NT2/D1 (cell line): ENCODE results near the gene LOXHD1.

Experiments
- DNase-seq: peaks from one replicate; pipeline ENCODE4 v3.0.0-alpha.2; 2011; ENCODE audit warnings: low read depth, low spot score
- H3K27me3 ChIP-seq: 2 replicates; pipeline ENCODE4 v1.6.0; 2011; ENCODE audit warnings: mild to moderate bottlenecking; ENCODE audit not compliant: insufficient read length, insufficient read depth
- H3K36me3 ChIP-seq: 2 replicates; pipeline ENCODE4 v1.6.1; 2011; ENCODE audit warnings: mild to moderate bottlenecking, low read length, mixed read lengths; ENCODE audit not compliant: insufficient read depth, insufficient read length
- H3K4me1 ChIP-seq: 2 replicates; pipeline ENCODE4 v1.5.1; 2011; ENCODE audit not compliant: insufficient read depth, insufficient read length
- H3K4me3 ChIP-seq: 2 replicates; pipeline ENCODE4 v1.5.1; 2011; ENCODE audit warnings: low read depth; ENCODE audit not compliant: insufficient read length
- H3K9ac ChIP-seq: 2 replicates; pipeline ENCODE4 v1.6.0; 2011; ENCODE audit warnings: low read depth; ENCODE audit not compliant: insufficient read length
- H3K9me3 ChIP-seq: 2 replicates; pipeline ENCODE4 v1.5.1; 2011; ENCODE audit warnings: mild to moderate bottlenecking, low read length; ENCODE audit not compliant: insufficient read depth
- SUZ12 ChIP-seq: IDR thresholded peaks from 2 replicates; pipeline ENCODE4 v1.6.1; 2011; ENCODE audit not compliant: insufficient read length, insufficient read depth; ENCODE audit errors: extremely low read depth
- YY1 ChIP-seq: IDR thresholded peaks from 2 replicates; pipeline ENCODE4 v1.6.1; 2011; ENCODE audit not compliant: insufficient read length, insufficient read depth
- ZNF274 ChIP-seq: IDR thresholded peaks from 2 replicates; pipeline ENCODE4 v1.6.1; 2011; ENCODE audit warnings: mild to moderate bottlenecking, low read depth, low read length

The LOXHD1 gene

GRCh38 chr18:46590103-46590502, 66.9 kb downstream of the LOXHD1 start:
- DNase-seq = no peak
- Histone ChIP-seq H3K4me3 (no peak overlapping the region), H3K36me3 (no peaks in the 10 kb centered on the region), H3K9me3 (no peaks in the 10 kb centered on the region), H3K9ac (no peak overlapping the region), H3K27me3 (no peaks in the 10 kb centered on the region), H3K4me1 (no peaks in the 10 kb centered on the region)
- TF ChIP-seq ZNF274 = no peak
- TF ChIP-seq YY1 = no peak
- TF ChIP-seq SUZ12 = no peak

GRCh38 chr18:46588971-46589660, 67.9 kb downstream of the LOXHD1 start:
- H3K4me3 ChIP-seq = no peak overlapping the region
- H3K36me3 ChIP-seq = no peaks in the 10 kb centered on the region
- H3K4me1 ChIP-seq = no peaks in the 10 kb centered on the region
- H3K27me3 ChIP-seq = no peaks in the 10 kb centered on the region
- no peak for DNase-seq
- no peak overlapping the region for H3K9ac ChIP-seq
- TF ChIP-seq ZNF274 = no peak
- no peak for TF ChIP-seq SUZ12
- TF ChIP-seq YY1 = no peak
- no peaks in the 10 kb centered on the region for H3K9me3 ChIP-seq

DNA sequence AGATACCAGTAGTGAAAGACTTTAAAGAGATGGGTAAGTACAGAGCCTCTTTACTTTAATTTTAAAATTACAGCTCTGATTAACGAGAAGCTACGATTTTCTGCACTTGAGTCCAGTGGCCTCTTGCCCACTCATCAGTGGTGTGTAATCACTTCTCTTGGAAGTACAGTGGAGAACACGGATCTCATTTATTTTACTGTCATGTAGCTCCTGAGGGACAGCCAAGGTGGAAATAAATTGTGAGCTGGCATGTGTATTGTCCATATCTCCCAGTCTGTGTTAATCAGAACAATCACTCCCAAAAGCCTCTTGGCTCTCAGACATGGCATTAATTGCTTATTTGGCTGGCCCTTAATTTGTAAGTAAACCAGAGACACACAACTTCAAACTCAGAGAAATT, 69.4 kb downstream of the LOXHD1 start:
- H3K27me3 ChIP-seq = no peaks in the 10 kb centered on the region
- H3K4me1 ChIP-seq = no peaks in the 10 kb centered on the region
- no peak overlapping the region for H3K9ac ChIP-seq
- no peaks in the 10 kb centered on the region for H3K9me3 ChIP-seq
- no peak overlapping the region for H3K4me3 ChIP-seq
- DNase-seq = no peak
- TF ChIP-seq ZNF274 (no peak), YY1 (no peak), SUZ12 (no peak)
- H3K36me3 ChIP-seq = no peaks in the 10 kb centered on the region

GRCh38 chr18:46583711-46584110, 73.3 kb downstream of the LOXHD1 start:
- no peaks in the 10 kb centered on the region for H3K36me3 ChIP-seq
- no peak for DNase-seq
- no peaks in the 10 kb centered on the region for H3K4me1 ChIP-seq
- TF ChIP-seq SUZ12 (no peak), YY1 (no peak), ZNF274 (no peak)
- H3K9ac ChIP-seq = no peak overlapping the region
- H3K4me3 ChIP-seq = no peak overlapping the region
- no peaks in the 10 kb centered on the region; the same call in 1 of the 2 replicates for H3K9me3 ChIP-seq
- H3K27me3 ChIP-seq = no peaks in the 10 kb centered on the region

- Histone ChIP-seq H3K9me3 (no peaks in the 10 kb centered on the region; the same call in 1 of the 2 replicates), H3K4me3 (no peak overlapping the region), H3K36me3 (no peaks in the 10 kb centered on the region), H3K9ac (no peak overlapping the region), H3K27me3 (no peaks in the 10 kb centered on the region), H3K4me1 (no peaks in the 10 kb centered on the region)
- no peak for TF ChIP-seq YY1
- TF ChIP-seq SUZ12 = no peak
- TF ChIP-seq ZNF274 = no peak
- DNase-seq = no peak
Observed at GRCh38 chr18:46581648-46582047, 75.4 kb downstream of the LOXHD1 start.

GRCh38 chr18:46578987-46579386, 78.0 kb downstream of the LOXHD1 start:
- Histone ChIP-seq H3K9ac (no peak overlapping the region), H3K4me1 (no peaks in the 10 kb centered on the region), H3K36me3 (no peaks in the 10 kb centered on the region), H3K9me3 (no peaks in the 10 kb centered on the region; the same call in 1 of the 2 replicates), H3K4me3 (no peak overlapping the region), H3K27me3 (no peaks in the 10 kb centered on the region)
- no peak for TF ChIP-seq SUZ12
- no peak for TF ChIP-seq ZNF274
- no peak for TF ChIP-seq YY1
- DNase-seq = no peak

DNA sequence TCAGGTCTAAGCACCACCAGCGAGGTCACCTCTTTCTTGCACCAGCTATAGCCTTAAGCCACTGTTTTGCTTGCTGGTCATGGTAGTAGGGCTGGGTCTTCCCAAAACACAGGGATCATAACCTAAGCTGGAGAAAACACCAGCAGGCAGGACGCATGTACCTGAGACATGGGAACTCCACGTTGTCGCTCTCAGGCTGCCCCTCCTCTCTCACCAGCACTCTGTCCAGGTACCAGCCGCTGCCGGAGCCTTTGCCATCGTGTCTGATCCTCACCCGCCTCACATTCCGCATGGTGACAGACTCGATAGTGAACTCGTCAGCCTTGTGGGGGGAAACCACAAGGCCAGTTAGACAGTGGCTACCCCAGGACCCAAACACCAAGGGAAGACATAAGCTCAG, 79.5 kb downstream of the LOXHD1 start:
- Histone ChIP-seq H3K9me3 (no peaks in the 10 kb centered on the region; the same call in 1 of the 2 replicates), H3K27me3 (no peaks in the 10 kb centered on the region), H3K4me3 (no peak overlapping the region), H3K36me3 (no peaks in the 10 kb centered on the region), H3K9ac (no peak overlapping the region), H3K4me1 (no peaks in the 10 kb centered on the region)
- TF ChIP-seq SUZ12 = no peak
- no peak for TF ChIP-seq YY1
- TF ChIP-seq ZNF274 = no peak
- DNase-seq = no peak
